HCT116 (cell line): ENCODE measurements around the gene SLC7A1. TPM values are rescaled to one million over a fixed set of nuclear protein-coding genes. Genes with fewer than 3 reads are reported as not detected.

Experiments
- ATAC-seq: fragments of 200-7000 bp; cut with Tn5 transposase; 2 replicates; pipeline ENCODE4 v1.9.1; 2020; ENCODE audit warnings: mild to moderate bottlenecking, moderate library complexity
- BruUV-seq: library from RNA; stranded (reverse); fragments of 400-500 nt; replicated peaks from 2 replicates; lab custom pipeline; 2021; lab: Mats Ljungman, UMichigan
- CTCF ChIA-PET: fragments of 300-600 bp; sonication (Branson Sonifier 250); formaldehyde crosslinking; loops from one replicate; lab custom pipeline; 2021; ENCODE audit warnings: antibody characterized with exemption; lab: Charles Lee
- POLR2A ChIA-PET: fragments of 300-600, 350-600 bp; sonication (Branson Sonifier 250); formaldehyde crosslinking; loops from one replicate; lab custom pipeline; 2021; ENCODE audit warnings: antibody characterized with exemption; lab: Charles Lee
- RAD21 ChIA-PET, 2 experiments: fragments of 300-600 bp; sonication (Branson Sonifier 250); formaldehyde crosslinking; loops; one replicate each; lab custom pipeline; 2023; ENCODE audit warnings: low total read pairs in 2 of 2; ENCODE audit not compliant: uncharacterized antibody in 2 of 2, unreplicated experiment in 2 of 2, low non-redundant PET in 1 of 2; lab: Charles Lee
- DNase-seq: peaks from one replicate; pipeline ENCODE4 v3.0.0-alpha.2; 2010; ENCODE audit warnings: low read depth, low spot score
- H2AFZ ChIP-seq: fragments of 200-600 bp; shearing (Covaris generic), sonication (generic); 2 replicates; pipeline ENCODE4 v1.6.1; 2017; ENCODE audit warnings: low read depth, mixed run types, mixed read lengths, antibody characterized with exemption, low read length; ENCODE audit not compliant: poor library complexity, severe bottlenecking
- H3K27ac ChIP-seq: 2 replicates; pipeline ENCODE4 v1.5.1; 2012; ENCODE audit warnings: low read depth, low read length
- H3K27me3 ChIP-seq: fragments of 200-600 bp; sonication (generic); 2 replicates; pipeline ENCODE4 v1.6.1; 2016; ENCODE audit warnings: mixed run types, low read length, mixed read lengths; ENCODE audit not compliant: insufficient read depth
- H3K36me3 ChIP-seq, 2 experiments: fragments of 200-500 bp in 1 of 2; fragments of 200-600 bp in 1 of 2; sonication (Bioruptor generic) in 1 of 2; sonication (generic) in 1 of 2; 2 replicates each; pipeline versions ENCODE4 v1.5.1 to v1.6.1; 2014 to 2016; ENCODE audit warnings: low read length in 2 of 2, inconsistent platforms in 1 of 2, mixed read lengths in 1 of 2, mixed run types in 1 of 2; ENCODE audit not compliant: insufficient read depth in 2 of 2, control insufficient read depth in 1 of 2
- H3K4me1 ChIP-seq, 2 experiments: fragments of 200-600 bp in 1 of 2; sonication (generic) in 1 of 2; 2 replicates each; pipeline versions ENCODE4 v1.5.1 to v1.6.1; 2012 to 2017; ENCODE audit warnings: low read length in 2 of 2, inconsistent platforms in 1 of 2, mild to moderate bottlenecking in 1 of 2, mixed read lengths in 1 of 2, mixed run types in 1 of 2, moderate library complexity in 1 of 2; ENCODE audit not compliant: insufficient read depth in 2 of 2, control insufficient read depth in 1 of 2
- H3K4me2 ChIP-seq: fragments of 200-600 bp; sonication (generic); 2 replicates; pipeline ENCODE4 v1.6.1; 2017; ENCODE audit warnings: mixed run types, low read length, mixed read lengths
- H3K4me3 ChIP-seq, 2 experiments: fragments of 200-600 bp in 1 of 2; sonication (generic) in 1 of 2; replicated peaks in 1 of 2; 2 replicates each; pipeline ENCODE4 v1.5.1; 2011 to 2016; ENCODE audit warnings: low read length in 2 of 2, control low read depth in 1 of 2, low read depth in 1 of 2, mild to moderate bottlenecking in 1 of 2, mixed read lengths in 1 of 2, mixed run types in 1 of 2
- H3K79me2 ChIP-seq: fragments of 200-600 bp; sonication (generic); 2 replicates; pipeline ENCODE4 v1.6.1; 2017; ENCODE audit warnings: mild to moderate bottlenecking, mixed run types, low read length, moderate library complexity, mixed read lengths; ENCODE audit not compliant: insufficient read depth
- H3K9ac ChIP-seq: fragments of 200-600 bp; sonication (generic); 2 replicates; pipeline ENCODE4 v1.6.1; 2016; ENCODE audit warnings: low read length, mixed read lengths
- H3K9me2 ChIP-seq: fragments of 200-600 bp; sonication (generic), shearing (Covaris generic); 2 replicates; pipeline ENCODE4 v1.6.1; 2017; ENCODE audit warnings: mixed run types, mild to moderate bottlenecking, moderate library complexity; ENCODE audit not compliant: insufficient read depth
- H3K9me3 ChIP-seq, 2 experiments: fragments of 200-500 bp in 1 of 2; fragments of 200-600 bp in 1 of 2; sonication (Bioruptor generic) in 1 of 2; sonication (generic) in 1 of 2; 2 replicates each; pipeline ENCODE4 v1.6.1; 2014 to 2017; ENCODE audit warnings: low read length in 2 of 2, mixed read lengths in 2 of 2, inconsistent platforms in 1 of 2, low read depth in 1 of 2, mild to moderate bottlenecking in 1 of 2, mixed run types in 1 of 2, moderate library complexity in 1 of 2; ENCODE audit not compliant: control insufficient read depth in 1 of 2, insufficient read depth in 1 of 2
- H4K20me1 ChIP-seq: fragments of 200-600 bp; sonication (generic), shearing (Covaris generic); 2 replicates; pipeline ENCODE4 v1.6.1; 2017; ENCODE audit warnings: mixed run types, mild to moderate bottlenecking, moderate library complexity; ENCODE audit not compliant: insufficient read depth
- CTCF ChIP-seq, 3 experiments: fragments of 200-600 bp in 1 of 3; sonication (generic) in 1 of 3; IDR thresholded peaks in 2 of 3; conservative IDR thresholded peaks in 1 of 3; 2 replicates each; pipeline ENCODE4 v1.5.1; 2012 to 2017; ENCODE audit warnings: low read depth in 2 of 3, low read length in 2 of 3, antibody characterized with exemption in 1 of 3, borderline replicate concordance in 1 of 3, control low read depth in 1 of 3, mild to moderate bottlenecking in 1 of 3, mixed read lengths in 1 of 3, mixed run types in 1 of 3, moderate library complexity in 1 of 3; ENCODE audit not compliant: insufficient read depth in 1 of 3
- EZH2 ChIP-seq: fragments of 200-600 bp; sonication (generic); IDR thresholded peaks from 2 replicates; pipeline ENCODE4 v1.6.1; 2017; ENCODE audit warnings: antibody characterized with exemption, mixed run types
- EZH2phosphoT487 ChIP-seq: fragments of 200-600 bp; IDR thresholded peaks from 2 replicates; pipeline ENCODE4 v1.6.1; 2018; ENCODE audit warnings: antibody characterized with exemption, borderline replicate concordance
- FOSL1 ChIP-seq: IDR thresholded peaks from 2 replicates; pipeline ENCODE4 v1.6.1; 2012; ENCODE audit warnings: low read depth
- POLR2A ChIP-seq: IDR thresholded peaks from 2 replicates; pipeline ENCODE4 v1.7.0; 2011; ENCODE audit warnings: borderline replicate concordance; ENCODE audit not compliant: insufficient read depth, insufficient read length; ENCODE audit errors: extremely low read depth
- RAD21 ChIP-seq: IDR thresholded peaks from 2 replicates; pipeline ENCODE4 v1.6.1; 2012; ENCODE audit warnings: low read depth, mild to moderate bottlenecking
- SIN3A ChIP-seq: IDR thresholded peaks from 2 replicates; pipeline ENCODE4 v1.6.1; 2012; ENCODE audit warnings: low read depth
- intact Hi-C: fragments of 100-400 bp; cut with micrococcal nuclease; formaldehyde crosslinking; loops from 2 replicates; pipeline ENCODE4 v1.10.0; 2022
- total RNA-seq: library from RNA; stranded (reverse); gene quantifications from one replicate; pipeline ENCODE4 v1.2.1, GENCODE V29; 2021; ENCODE audit not compliant: unreplicated experiment
- TF ChIP-seq, protein P1 (sequence below): IDR thresholded peaks from 2 replicates; pipeline ENCODE4 v1.6.1; 2012; ENCODE audit warnings: low read depth
- TF ChIP-seq, protein P2 (sequence below): IDR thresholded peaks from 2 replicates; pipeline ENCODE4 v1.6.1; 2012

Gene SLC7A1
- total RNA-seq, 1 experiment from 2014 or later, result 124 TPM

GRCh38 chr13:29483623-29484022 is 111.9 kb downstream of the SLC7A1 start:
- Histone ChIP-seq H3K9me3 (no peaks in the 10 kb centered on the region), H3K27ac (no peak overlapping the region), H3K4me2 (no peak overlapping the region), H4K20me1 (no peaks in the 10 kb centered on the region), H3K79me2 (no peaks in the 10 kb centered on the region), H3K9ac (no peak overlapping the region), H3K9me2 (no peaks in the 10 kb centered on the region), H2AFZ (no peak overlapping the region), H3K4me1 (no peaks in the 10 kb centered on the region), H3K27me3 (peaks cover 24% of the 10 kb centered on the region), H3K4me3 (no peak overlapping the region), H3K36me3 (no peaks in the 10 kb centered on the region)
- intact Hi-C loops, result no loop called here
- no TSS peak for BruUV-seq
- no peak for TF ChIP-seq CTCF (IDR thresholded peaks at IDR 0.05 in 2 of 3, conservative IDR thresholded peaks at IDR 0.05 in 1 of 3; ENCODE audit: borderline replicate concordance in 1 of 3, insufficient read depth in 1 of 3, low read depth in 2 of 3, low read length in 2 of 3)
- TF ChIP-seq EZH2, result no peak
- TF ChIP-seq, protein P1, sequence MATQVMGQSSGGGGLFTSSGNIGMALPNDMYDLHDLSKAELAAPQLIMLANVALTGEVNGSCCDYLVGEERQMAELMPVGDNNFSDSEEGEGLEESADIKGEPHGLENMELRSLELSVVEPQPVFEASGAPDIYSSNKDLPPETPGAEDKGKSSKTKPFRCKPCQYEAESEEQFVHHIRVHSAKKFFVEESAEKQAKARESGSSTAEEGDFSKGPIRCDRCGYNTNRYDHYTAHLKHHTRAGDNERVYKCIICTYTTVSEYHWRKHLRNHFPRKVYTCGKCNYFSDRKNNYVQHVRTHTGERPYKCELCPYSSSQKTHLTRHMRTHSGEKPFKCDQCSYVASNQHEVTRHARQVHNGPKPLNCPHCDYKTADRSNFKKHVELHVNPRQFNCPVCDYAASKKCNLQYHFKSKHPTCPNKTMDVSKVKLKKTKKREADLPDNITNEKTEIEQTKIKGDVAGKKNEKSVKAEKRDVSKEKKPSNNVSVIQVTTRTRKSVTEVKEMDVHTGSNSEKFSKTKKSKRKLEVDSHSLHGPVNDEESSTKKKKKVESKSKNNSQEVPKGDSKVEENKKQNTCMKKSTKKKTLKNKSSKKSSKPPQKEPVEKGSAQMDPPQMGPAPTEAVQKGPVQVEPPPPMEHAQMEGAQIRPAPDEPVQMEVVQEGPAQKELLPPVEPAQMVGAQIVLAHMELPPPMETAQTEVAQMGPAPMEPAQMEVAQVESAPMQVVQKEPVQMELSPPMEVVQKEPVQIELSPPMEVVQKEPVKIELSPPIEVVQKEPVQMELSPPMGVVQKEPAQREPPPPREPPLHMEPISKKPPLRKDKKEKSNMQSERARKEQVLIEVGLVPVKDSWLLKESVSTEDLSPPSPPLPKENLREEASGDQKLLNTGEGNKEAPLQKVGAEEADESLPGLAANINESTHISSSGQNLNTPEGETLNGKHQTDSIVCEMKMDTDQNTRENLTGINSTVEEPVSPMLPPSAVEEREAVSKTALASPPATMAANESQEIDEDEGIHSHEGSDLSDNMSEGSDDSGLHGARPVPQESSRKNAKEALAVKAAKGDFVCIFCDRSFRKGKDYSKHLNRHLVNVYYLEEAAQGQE, result no peak
- TF ChIP-seq POLR2A, result no peak
- no peak for TF ChIP-seq EZH2phosphoT487
- TF ChIP-seq, protein P2, sequence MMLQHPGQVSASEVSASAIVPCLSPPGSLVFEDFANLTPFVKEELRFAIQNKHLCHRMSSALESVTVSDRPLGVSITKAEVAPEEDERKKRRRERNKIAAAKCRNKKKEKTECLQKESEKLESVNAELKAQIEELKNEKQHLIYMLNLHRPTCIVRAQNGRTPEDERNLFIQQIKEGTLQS, result no peak
- TF ChIP-seq SIN3A, result no peak
- no peak for TF ChIP-seq FOSL1
- TF ChIP-seq RAD21, result no peak
- ChIA-PET POLR2A (no interaction called here), CTCF (interaction anchor here (2.0 kb wide), 1 partner anchor 11 kb away, joined by 12 read pairs; no protein-coding TSS in a partner anchor), RAD21 (no interaction called here)
- DNase-seq (no peak), ATAC-seq (no peak)
